ENCODE measurements around the gene CDKN2AIP.

The CDKN2AIP gene

GRCh38 chr4:183444214-183445096 lies at the start of gene CDKN2AIP:
TSS of gene CDKN2AIP (plus strand) at chr4:183444636. CDS start at chr4:183444798, 162 bp downstream.
- ChIA-PET CTCF (interaction anchor here (0.6 to 1.6 kb wide), 4 partner anchors 18 to 75 kb away, joined by 3 to 8 read pairs (median 3); no protein-coding TSS in a partner anchor), POLR2A (ENCODE audit: low non-redundant PET) (interaction anchor here (0.5 to 1.0 kb wide), 3 partner anchors 10 to 515 kb away, joined by 3 read pairs; no protein-coding TSS in a partner anchor)
- H3K27ac ChIP-seq, result peak within 1 kb of the TSS; percentile 100
- TF ChIP-seq CTCF (conservative IDR thresholded peaks at IDR 0.05; ENCODE audit: low read depth), result no peak
- DNase-seq (ENCODE audit: low spot score), result peak; percentile 89

GRCh38 chr4:183395395-183395794 lies 49.0 kb upstream of the CDKN2AIP start:
- POLR2A ChIA-PET (ENCODE audit: low non-redundant PET), result no interaction called here
- CTCF ChIA-PET, result no interaction called here
- no peak for DNase-seq (ENCODE audit: low spot score)
- TF ChIP-seq CTCF (conservative IDR thresholded peaks at IDR 0.05; ENCODE audit: low read depth), result no peak
- no peak overlapping the region for H3K27ac ChIP-seq

- no peak overlapping the region for H3K27ac ChIP-seq
- ChIA-PET CTCF (interaction anchor here (0.9 kb wide), 1 partner anchor 133 kb away, joined by 3 read pairs; no protein-coding TSS in a partner anchor), POLR2A (ENCODE audit: low non-redundant PET) (no interaction called here)
- DNase-seq (ENCODE audit: low spot score), result no peak
- TF ChIP-seq CTCF (conservative IDR thresholded peaks at IDR 0.05; ENCODE audit: low read depth), result no peak
Measured at GRCh38 chr4:183396227-183396637, 48.2 kb upstream of the CDKN2AIP start.

GRCh38 chr4:183397741-183398297 lies 46.6 kb upstream of the CDKN2AIP start:
- ChIA-PET CTCF (interaction anchor here (0.6 to 0.9 kb wide), 3 partner anchors 215 to 1339 kb away, joined by 3 to 6 read pairs (median 3); no protein-coding TSS in a partner anchor), POLR2A (ENCODE audit: low non-redundant PET) (no interaction called here)
- no peak overlapping the region for H3K27ac ChIP-seq
- no peak for DNase-seq (ENCODE audit: low spot score)
- TF ChIP-seq CTCF (conservative IDR thresholded peaks at IDR 0.05; ENCODE audit: low read depth), result no peak

GRCh38 chr4:183398298-183399125 lies 45.9 kb upstream of the CDKN2AIP start:
- peak; percentile 71 for DNase-seq (ENCODE audit: low spot score)
- POLR2A ChIA-PET (ENCODE audit: low non-redundant PET), result no interaction called here
- peak; percentile 80 for TF ChIP-seq CTCF (conservative IDR thresholded peaks at IDR 0.05; ENCODE audit: low read depth)

GRCh38 chr4:183399126-183399522 lies 45.3 kb upstream of the CDKN2AIP start:
- no peak overlapping the region for H3K27ac ChIP-seq
- POLR2A ChIA-PET (ENCODE audit: low non-redundant PET), result no interaction called here
- no peak for TF ChIP-seq CTCF (conservative IDR thresholded peaks at IDR 0.05; ENCODE audit: low read depth)
- no peak for DNase-seq (ENCODE audit: low spot score)
- CTCF ChIA-PET, result interaction anchor here (0.6 to 0.7 kb wide), 4 partner anchors 24 to 447 kb away, joined by 3 to 4 read pairs (median 4); no protein-coding TSS in a partner anchor

More at GRCh38 chr4:183398298-183399125, 45.9 kb upstream of the CDKN2AIP start:
- H3K27ac ChIP-seq, result no peak overlapping the region; the same call in 1 of the 2 replicates
- CTCF ChIA-PET, result interaction anchor here (0.6 to 0.9 kb wide), 7 partner anchors 24 to 1339 kb away, joined by 3 to 6 read pairs (median 3); no protein-coding TSS in a partner anchor

All from RWPE1 (cell line).